Panc1 (cell line): Measurements from ENCODE around the gene HES4. TPM values are rescaled to one million over a fixed set of nuclear protein-coding genes. Genes with fewer than 3 reads are reported as not detected.

ENCODE experiments used
- ATAC-seq: fragments of 200-7000 bp; cut with Tn5 transposase; 2 replicates; pipeline ENCODE4 v1.9.1; 2020; ENCODE audit warnings: mild to moderate bottlenecking, moderate library complexity
- BruUV-seq: library from RNA; stranded (reverse); fragments of 400-500 nt; replicated peaks from 2 replicates; lab custom pipeline; 2021; lab: Mats Ljungman, UMichigan
- CTCF ChIA-PET: fragments of 300-600 bp; sonication (Branson Sonifier 250); formaldehyde crosslinking; loops from one replicate; lab custom pipeline; 2022; ENCODE audit warnings: antibody characterized with exemption; lab: Charles Lee
- POLR2A ChIA-PET: fragments of 300-600 bp; sonication (Branson Sonifier 250); formaldehyde crosslinking; loops from one replicate; lab custom pipeline; 2022; ENCODE audit warnings: antibody characterized with exemption; lab: Charles Lee
- DNase-seq: peaks from one replicate; pipeline ENCODE4 v3.0.0-alpha.2; 2010; ENCODE audit warnings: low read depth, low spot score
- H3K27ac ChIP-seq: 2 replicates; pipeline ENCODE4 v1.5.1; 2011; ENCODE audit warnings: mild to moderate bottlenecking, low read length, inconsistent platforms
- H3K27me3 ChIP-seq: fragments of 200-500 bp; sonication (Bioruptor generic); 2 replicates; pipeline ENCODE4 v1.6.0; 2014; ENCODE audit warnings: low read length, inconsistent platforms; ENCODE audit not compliant: control insufficient read depth, insufficient read depth
- H3K36me3 ChIP-seq: fragments of 200-500 bp; sonication (Bioruptor generic); 2 replicates; pipeline ENCODE4 v1.5.1; 2014; ENCODE audit warnings: inconsistent platforms, mild to moderate bottlenecking, low read length, moderate library complexity; ENCODE audit not compliant: control insufficient read depth, insufficient read depth
- H3K4me1 ChIP-seq: 2 replicates; pipeline ENCODE4 v1.5.1; 2011; ENCODE audit warnings: inconsistent platforms, mild to moderate bottlenecking, low read length, moderate library complexity; ENCODE audit not compliant: control insufficient read depth, insufficient read depth
- H3K4me3 ChIP-seq, 2 experiments: 2 replicates each; pipeline ENCODE4 v1.5.1; 2011 to 2012; ENCODE audit warnings: low read depth in 2 of 2, low read length in 2 of 2, mild to moderate bottlenecking in 2 of 2, inconsistent platforms in 1 of 2, moderate library complexity in 1 of 2
- H3K9me3 ChIP-seq: fragments of 200-500 bp; sonication (Bioruptor generic); 2 replicates; pipeline ENCODE4 v1.5.1; 2014; ENCODE audit warnings: low read depth, mild to moderate bottlenecking, inconsistent platforms, low read length, moderate library complexity; ENCODE audit not compliant: control insufficient read depth, insufficient read depth
- POLR2AphosphoS5 ChIP-seq: IDR thresholded peaks from 2 replicates; pipeline ENCODE4 v1.6.1; 2012; ENCODE audit warnings: mild to moderate bottlenecking, low read depth, low read length, moderate library complexity
- SIN3A ChIP-seq: IDR thresholded peaks from 2 replicates; pipeline ENCODE4 v1.6.1; 2012; ENCODE audit warnings: low read depth, mild to moderate bottlenecking, low read length, moderate library complexity, borderline replicate concordance; ENCODE audit not compliant: insufficient read depth
- TCF7L2 ChIP-seq: IDR thresholded peaks from 2 replicates; pipeline ENCODE4 v1.6.1; 2011; ENCODE audit warnings: mild to moderate bottlenecking, low read depth, low read length, inconsistent platforms
- in situ Hi-C: cut with HindIII; loops from 2 replicates; pipeline ENCODE4 v1.10.0; 2016; ENCODE audit warnings: low sequenced_read_pairs, low pct_unique_long_range_greater_than_20kb
- intact Hi-C: fragments of 100-400 bp; cut with micrococcal nuclease; formaldehyde crosslinking; loops from one replicate; pipeline ENCODE4 v1.10.0; 2022; ENCODE audit not compliant: unreplicated experiment
- total RNA-seq: library from RNA; stranded (reverse); gene quantifications from one replicate; pipeline ENCODE4 v1.2.1, GENCODE V29; 2021; ENCODE audit not compliant: unreplicated experiment
- TF ChIP-seq, protein P1 (sequence below), 2 experiments: IDR thresholded peaks; 2 replicates each; pipeline ENCODE4 v1.6.1; 2011 to 2012; ENCODE audit warnings: low read depth in 2 of 2, control low read depth in 1 of 2, low read length in 1 of 2, mild to moderate bottlenecking in 1 of 2, moderate library complexity in 1 of 2; ENCODE audit not compliant: insufficient read depth in 1 of 2
- TF ChIP-seq, protein P2 (sequence below): fragments of 450-650 bp; IDR thresholded peaks from 2 replicates; pipeline ENCODE4 v1.5.1; 2017; ENCODE audit warnings: mild to moderate bottlenecking

The HES4 gene
- total RNA-seq, 1 experiment from 2014 or later: 74.2 TPM

DNA sequence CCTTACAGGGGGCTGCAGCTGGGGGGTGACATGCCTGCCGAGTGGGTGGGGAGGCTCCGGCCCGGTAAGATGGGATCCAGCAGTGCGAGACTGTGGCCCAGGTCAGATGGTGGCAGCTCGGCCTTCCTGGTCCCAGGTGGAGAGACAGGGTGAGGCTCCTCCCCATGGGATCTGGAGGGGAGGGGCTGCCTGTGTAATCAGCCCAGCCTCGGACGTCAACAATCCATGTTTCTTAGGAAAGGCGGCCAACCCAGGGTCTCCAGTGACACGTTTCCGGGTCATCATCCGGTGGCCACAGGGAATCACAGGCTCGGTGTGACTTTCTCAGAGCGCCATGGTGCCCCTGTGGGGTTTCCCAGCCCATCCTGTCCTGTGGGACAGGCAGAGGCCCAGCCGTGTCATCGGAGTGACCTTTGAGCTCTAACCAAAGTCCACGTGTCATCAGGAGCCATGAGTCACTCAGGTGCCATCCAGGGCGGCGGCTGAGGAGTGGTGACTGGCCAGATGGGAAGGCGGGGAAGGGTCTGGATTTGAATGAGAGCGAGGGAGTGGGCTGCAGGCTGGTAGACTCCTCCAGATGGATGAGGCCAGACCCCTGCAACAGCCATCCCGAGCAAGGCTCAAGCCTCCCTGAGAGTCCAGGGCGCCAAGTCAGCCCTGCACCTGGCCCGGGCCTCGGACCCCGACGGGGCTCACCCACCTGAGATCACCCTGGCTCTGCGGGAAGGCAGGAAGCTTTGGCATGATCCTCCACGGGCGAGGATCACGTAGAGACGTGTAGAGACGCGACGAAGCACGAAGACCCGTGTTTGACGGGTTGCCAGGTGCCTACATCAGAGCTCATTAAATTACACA is 6.6 kb upstream of the HES4 start:
- TF ChIP-seq, protein P1, sequence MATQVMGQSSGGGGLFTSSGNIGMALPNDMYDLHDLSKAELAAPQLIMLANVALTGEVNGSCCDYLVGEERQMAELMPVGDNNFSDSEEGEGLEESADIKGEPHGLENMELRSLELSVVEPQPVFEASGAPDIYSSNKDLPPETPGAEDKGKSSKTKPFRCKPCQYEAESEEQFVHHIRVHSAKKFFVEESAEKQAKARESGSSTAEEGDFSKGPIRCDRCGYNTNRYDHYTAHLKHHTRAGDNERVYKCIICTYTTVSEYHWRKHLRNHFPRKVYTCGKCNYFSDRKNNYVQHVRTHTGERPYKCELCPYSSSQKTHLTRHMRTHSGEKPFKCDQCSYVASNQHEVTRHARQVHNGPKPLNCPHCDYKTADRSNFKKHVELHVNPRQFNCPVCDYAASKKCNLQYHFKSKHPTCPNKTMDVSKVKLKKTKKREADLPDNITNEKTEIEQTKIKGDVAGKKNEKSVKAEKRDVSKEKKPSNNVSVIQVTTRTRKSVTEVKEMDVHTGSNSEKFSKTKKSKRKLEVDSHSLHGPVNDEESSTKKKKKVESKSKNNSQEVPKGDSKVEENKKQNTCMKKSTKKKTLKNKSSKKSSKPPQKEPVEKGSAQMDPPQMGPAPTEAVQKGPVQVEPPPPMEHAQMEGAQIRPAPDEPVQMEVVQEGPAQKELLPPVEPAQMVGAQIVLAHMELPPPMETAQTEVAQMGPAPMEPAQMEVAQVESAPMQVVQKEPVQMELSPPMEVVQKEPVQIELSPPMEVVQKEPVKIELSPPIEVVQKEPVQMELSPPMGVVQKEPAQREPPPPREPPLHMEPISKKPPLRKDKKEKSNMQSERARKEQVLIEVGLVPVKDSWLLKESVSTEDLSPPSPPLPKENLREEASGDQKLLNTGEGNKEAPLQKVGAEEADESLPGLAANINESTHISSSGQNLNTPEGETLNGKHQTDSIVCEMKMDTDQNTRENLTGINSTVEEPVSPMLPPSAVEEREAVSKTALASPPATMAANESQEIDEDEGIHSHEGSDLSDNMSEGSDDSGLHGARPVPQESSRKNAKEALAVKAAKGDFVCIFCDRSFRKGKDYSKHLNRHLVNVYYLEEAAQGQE (IDR thresholded peaks at IDR 0.05; ENCODE audit: insufficient read depth in 1 of 2, low read depth in 2 of 2, low read length in 1 of 2): no peak
- TF ChIP-seq POLR2AphosphoS5 (no peak), TCF7L2 (no peak), SIN3A (no peak)
- TF ChIP-seq, protein P2, sequence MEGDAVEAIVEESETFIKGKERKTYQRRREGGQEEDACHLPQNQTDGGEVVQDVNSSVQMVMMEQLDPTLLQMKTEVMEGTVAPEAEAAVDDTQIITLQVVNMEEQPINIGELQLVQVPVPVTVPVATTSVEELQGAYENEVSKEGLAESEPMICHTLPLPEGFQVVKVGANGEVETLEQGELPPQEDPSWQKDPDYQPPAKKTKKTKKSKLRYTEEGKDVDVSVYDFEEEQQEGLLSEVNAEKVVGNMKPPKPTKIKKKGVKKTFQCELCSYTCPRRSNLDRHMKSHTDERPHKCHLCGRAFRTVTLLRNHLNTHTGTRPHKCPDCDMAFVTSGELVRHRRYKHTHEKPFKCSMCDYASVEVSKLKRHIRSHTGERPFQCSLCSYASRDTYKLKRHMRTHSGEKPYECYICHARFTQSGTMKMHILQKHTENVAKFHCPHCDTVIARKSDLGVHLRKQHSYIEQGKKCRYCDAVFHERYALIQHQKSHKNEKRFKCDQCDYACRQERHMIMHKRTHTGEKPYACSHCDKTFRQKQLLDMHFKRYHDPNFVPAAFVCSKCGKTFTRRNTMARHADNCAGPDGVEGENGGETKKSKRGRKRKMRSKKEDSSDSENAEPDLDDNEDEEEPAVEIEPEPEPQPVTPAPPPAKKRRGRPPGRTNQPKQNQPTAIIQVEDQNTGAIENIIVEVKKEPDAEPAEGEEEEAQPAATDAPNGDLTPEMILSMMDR: no peak
- H3K27me3 ChIP-seq: no peaks in the 10 kb centered on the region
- no peak overlapping the region for H3K27ac ChIP-seq
- CTCF ChIA-PET: interaction anchor here (0.6 kb wide), 1 partner anchor 174 kb away, joined by 3 read pairs; no protein-coding TSS in a partner anchor
- H3K4me3 ChIP-seq: no peak overlapping the region
- DNase-seq (no peak), ATAC-seq (no peak)
- POLR2A ChIA-PET: no interaction called here
- H3K36me3 ChIP-seq: no peaks in the 10 kb centered on the region
- H3K9me3 ChIP-seq: no peaks in the 10 kb centered on the region
- intact Hi-C loops: no loop called here
- BruUV-seq: no TSS peak
- H3K4me1 ChIP-seq: peaks cover 24% of the 10 kb centered on the region
- in situ Hi-C loops: no loop called here

DNA sequence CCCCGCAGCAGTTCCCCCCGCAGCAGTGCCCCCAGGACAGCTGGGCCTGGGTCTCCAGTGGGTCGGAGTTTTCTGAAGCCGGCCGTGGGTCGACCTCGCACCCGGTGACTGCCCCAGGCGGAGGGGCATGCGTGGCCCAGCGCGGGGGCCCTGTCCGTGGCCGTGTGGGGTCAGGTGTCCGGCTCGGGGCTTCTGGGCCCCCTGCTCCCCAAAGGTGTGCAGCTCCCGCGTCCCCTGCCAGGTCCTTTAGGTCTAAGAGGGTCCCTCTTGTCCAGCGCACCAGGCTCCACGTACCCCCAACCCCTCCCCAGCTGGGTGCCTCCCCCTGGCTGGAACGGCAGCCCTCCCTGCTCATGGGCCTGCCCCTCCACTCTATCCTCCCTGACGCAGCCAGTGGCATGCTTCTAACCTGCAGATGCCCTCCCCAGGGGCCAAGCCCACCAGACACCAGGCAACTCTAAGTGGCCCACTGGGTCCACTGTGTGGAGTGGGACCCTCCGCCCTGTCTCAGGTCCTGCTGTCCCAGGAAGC is 5.9 kb upstream of the HES4 start:
- Histone ChIP-seq H3K27ac (no peak overlapping the region), H3K9me3 (no peaks in the 10 kb centered on the region), H3K4me1 (peaks cover 24% of the 10 kb centered on the region), H3K27me3 (no peaks in the 10 kb centered on the region), H3K4me3 (no peak overlapping the region), H3K36me3 (no peaks in the 10 kb centered on the region; the same call in 1 of the 2 replicates)
- ChIA-PET CTCF (no interaction called here), POLR2A (no interaction called here)
- no TSS peak for BruUV-seq
- in situ Hi-C loops (no loop called here), intact Hi-C loops (no loop called here)
- ATAC-seq (no peak), DNase-seq (no peak)
- TF ChIP-seq, protein P2: no peak
- TF ChIP-seq TCF7L2: no peak
